Ecto neural progenitor cell (in vitro differentiated cells): ENCODE results near the gene JAG1.

Source experiments
- DNase-seq: peaks from one replicate; pipeline ENCODE4 v3.0.0-alpha.2; 2018; ENCODE audit warnings: low spot score

The JAG1 gene

GRCh38 chr20:10699489-10699888 lies 25.7 kb upstream of the JAG1 start:
- DNase-seq = no peak

DNA sequence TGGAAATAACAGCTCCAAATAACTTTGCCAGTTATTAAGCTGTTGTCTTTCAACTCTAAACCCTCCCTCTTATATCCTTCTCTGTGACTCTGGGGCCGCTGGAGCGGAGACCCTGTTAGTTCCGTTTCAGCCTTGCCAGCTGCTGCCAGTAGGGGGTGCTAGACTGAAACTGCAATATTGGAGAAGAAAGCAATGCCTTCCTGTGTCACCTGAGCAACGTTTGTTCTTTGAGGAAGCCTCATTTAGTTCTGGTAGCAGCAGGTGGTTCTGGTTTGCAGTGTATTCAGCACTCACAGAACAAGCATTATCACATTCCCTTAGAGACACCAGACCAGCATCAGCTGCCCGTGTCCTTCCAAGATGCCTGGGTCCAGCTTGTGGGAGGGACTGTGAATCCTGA lies 22.9 kb upstream of the JAG1 start:
- DNase-seq = no peak

- no peak for DNase-seq
These were observed 15.6 kb upstream of the JAG1 start for GRCh38 chr20:10689385-10689784.

DNA sequence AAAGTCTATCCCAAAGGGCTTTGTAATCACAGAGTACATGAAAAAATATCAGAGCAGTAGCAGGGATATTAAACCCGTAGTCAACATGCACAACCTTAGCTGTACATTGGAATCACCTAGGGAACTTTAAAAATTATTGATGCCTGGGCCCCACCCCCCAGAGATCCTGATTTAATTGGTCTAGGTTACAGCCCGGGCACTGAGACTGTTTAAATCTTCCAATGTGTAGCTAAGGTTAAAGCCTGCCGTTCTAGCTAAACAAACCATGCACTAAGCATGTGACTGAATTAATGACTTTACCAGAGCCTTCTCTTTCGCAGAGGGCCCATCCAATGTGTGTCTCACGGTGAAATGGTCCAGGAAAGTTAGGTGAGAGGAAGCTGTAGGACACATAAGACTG lies 14.1 kb upstream of the JAG1 start:
- no peak for DNase-seq

GRCh38 chr20:10686356-10687133 lies 12.7 kb upstream of the JAG1 start:
- DNase-seq = peak; percentile 63

DNA sequence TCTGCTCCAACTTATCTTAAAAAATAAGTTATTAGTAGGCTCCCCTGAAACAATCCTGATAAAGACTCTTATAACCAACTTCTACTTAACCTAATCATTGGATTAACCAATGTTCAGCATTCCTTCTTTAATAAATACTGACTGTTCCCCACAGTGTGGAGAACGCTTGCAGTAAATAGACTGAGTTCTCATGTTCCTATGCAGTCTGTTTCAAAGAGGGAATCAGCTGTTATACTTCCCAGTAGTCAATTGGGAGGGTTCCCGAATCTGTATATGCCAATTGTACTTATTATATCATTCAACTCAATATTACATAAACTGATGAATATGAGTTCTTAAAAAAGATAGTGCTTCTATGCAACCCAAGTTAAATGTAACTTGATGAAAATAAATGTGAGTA lies 9.7 kb upstream of the JAG1 start:
- no peak for DNase-seq

DNA sequence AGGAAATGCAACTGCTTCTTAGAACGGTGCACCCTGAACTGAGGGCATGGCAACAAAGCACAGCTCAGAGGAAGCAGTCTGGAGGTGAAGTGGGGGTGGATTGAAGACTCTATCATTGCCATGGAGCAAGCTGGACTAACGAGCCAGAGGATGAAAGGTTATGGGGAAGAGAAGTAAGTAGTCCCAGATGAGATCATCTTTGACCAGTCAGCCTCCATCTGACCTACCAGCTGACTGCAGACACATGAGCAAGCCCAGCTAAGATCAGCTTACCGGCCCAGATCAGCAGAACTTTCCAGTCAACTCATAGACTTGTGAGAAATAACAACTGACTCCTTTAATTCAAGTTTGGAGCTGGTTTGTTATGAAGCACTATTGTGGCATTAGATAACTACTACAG lies 9.1 kb upstream of the JAG1 start:
- DNase-seq = no peak

DNA sequence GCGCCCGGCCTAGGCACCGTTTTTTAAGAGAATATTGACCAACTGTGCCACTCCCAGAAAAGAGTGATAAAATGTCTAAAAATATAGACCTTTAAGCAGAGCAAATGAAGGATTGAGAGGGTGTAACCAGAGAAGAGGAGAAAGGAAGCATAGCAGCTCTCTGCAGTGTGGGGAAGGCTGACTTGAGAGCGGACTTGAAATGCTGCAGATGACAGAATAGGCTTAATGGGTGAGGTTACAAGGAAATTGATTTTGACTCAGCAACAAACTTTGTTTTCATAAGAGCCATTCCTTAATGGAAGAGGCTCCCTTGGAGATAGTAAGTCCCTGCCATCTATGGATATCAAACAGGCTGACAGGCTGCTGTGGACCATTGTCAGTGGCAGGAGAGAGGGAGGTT lies 7.7 kb upstream of the JAG1 start:
- no peak for DNase-seq

GRCh38 chr20:10680571-10680970 lies 6.8 kb upstream of the JAG1 start:
- DNase-seq = no peak

- no peak for DNase-seq
These were observed 5.5 kb upstream of the JAG1 start for GRCh38 chr20:10679269-10679668.

GRCh38 chr20:10676518-10676917 lies 2.7 kb upstream of the JAG1 start:
- no peak for DNase-seq

- DNase-seq = no peak
These were observed 1.6 kb upstream of the JAG1 start for GRCh38 chr20:10675450-10675848.

- DNase-seq = peak; percentile 93
These were observed 1.1 kb upstream of the JAG1 start for GRCh38 chr20:10674684-10675449.

- DNase-seq = peak; percentile 65
These were observed 490 bp downstream of the JAG1 start for GRCh38 chr20:10673176-10673841.

DNA sequence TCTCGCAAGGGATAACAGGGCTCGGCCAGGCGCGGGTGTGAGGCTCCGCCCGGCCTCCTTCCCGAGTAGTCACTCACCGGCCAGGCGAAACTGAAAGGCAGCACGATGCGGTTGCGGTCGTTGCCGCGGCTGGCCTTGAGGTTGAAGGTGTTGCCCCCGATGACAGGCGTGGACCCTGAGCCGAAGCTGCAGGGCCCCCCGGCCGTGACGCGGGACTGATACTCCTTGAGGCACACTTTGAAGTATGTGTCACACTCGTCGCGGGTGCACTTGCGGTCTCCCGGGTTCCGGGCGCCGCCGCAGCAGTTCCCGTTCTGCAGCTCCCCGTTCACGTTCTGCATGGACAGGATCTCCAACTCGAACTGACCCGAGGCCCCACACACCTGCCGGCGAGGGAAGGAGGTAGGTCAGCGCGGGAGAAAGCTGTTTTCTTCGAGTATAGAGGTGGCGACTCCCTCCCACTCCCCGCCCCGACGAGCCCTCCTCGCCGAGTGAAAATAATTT lies 1.1 kb downstream of the JAG1 start:
- DNase-seq = peak; percentile 63

DNA sequence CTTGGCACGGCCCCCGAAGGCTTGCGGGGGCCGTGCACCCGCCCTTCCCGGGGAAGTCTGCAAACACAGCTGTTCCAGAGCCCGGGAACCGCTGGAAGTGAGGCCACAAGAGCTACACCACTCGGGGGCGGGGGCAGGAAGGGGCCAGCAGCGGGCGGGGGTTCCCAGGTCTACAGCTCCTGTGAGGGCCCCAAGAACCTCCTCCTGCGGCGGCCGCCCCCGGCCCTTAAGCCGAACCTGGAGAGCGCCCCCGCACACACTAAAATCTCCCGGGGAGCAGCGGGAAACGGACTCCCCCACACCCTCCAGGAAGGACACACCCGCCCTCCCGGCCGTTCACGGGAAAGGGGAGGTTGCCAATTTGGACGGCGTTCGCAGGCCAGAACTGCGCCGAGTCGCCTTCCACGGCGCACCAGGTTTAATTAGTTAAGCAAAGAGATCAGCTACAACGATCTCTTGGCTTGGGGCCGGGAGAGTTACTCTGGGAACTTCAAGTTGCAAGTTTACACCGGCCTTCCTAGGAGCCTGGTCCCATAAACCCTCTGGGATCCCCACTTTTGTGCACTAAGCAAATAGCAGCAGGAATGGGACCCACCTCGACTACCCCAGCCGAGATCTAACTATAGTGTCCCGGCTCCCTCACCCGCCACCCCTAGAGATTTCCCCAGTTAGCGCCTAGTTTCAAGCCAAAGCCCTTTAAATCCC lies 1.7 kb downstream of the JAG1 start:
- DNase-seq = peak; percentile 60

- peak; percentile 68 for DNase-seq
These were observed 2.4 kb downstream of the JAG1 start for GRCh38 chr20:10671221-10671918.

- no peak for DNase-seq
These were observed 3.1 kb downstream of the JAG1 start for GRCh38 chr20:10670501-10671220.

- no peak for DNase-seq
These were observed 3.9 kb downstream of the JAG1 start for GRCh38 chr20:10669843-10670446.

DNA sequence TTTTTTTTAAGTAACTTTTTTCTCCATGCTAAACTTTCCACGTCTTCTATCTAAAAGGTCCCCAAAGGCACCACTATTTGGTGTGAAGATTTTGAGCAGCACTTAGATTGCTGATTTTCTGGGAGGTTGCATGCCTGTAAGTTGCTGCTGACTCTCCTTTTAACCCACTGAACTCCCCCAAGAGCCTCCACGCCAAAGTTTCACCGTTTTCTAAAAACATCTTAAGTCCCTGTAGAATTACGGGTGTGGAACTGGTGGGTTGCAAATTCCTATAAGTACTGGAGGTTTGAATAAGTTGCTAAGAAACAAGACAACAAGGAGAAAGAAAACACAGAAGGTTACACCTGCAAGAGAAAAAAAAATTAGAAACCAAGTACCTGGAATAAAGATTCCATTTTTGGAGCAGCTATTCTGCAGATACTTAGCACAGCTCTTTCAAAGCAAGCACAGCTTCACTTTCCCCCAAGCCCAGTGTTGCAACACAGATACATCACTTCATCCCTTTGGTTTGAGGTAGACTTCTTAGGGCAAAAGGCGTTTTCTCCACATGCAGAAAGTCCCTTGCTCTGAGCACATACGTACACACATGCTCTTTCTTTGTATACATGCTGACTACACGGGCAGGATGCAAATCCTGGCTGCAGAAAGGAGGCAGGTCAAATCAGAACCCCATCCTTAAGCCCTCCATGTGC lies 5.0 kb downstream of the JAG1 start:
- DNase-seq = no peak
